Articular chondrocyte of knee joint (primary cell): ENCODE data around the gene NMT2. TPM values are rescaled to one million over a fixed set of nuclear protein-coding genes. Genes with fewer than 3 reads are reported as not detected.

Experiments used
- small RNA-seq: library from RNA; depleted of rRNA; stranded (forward); fragments of <200 nt; gene quantifications from one replicate; pipeline ENCODE3, GENCODE V24; 2012
- total RNA-seq: library from RNA; depleted of rRNA; stranded (reverse); fragments of >200 nt; gene quantifications from 2 replicates; pipeline ENCODE4 v1.2.3, GENCODE V29; 2012

NMT2 gene
- 35.7 and 36.4 TPM in 2 replicates for total RNA-seq

GRCh38 chr10:15168291-15168785 lies at the start of gene NMT2:
NMT2 (minus strand) TSS chr10:15168693; CDS start chr10:15168612, 81 bp downstream.

GRCh38 chr10:15097011-15097812 lies 71.3 kb downstream of the NMT2 start, which contains the start of gene RPP38:
RPP38 (plus strand) TSS chr10:15097355; CDS start chr10:15103315, 5,960 bp downstream.

GRCh38 chr10:15088428-15089261 lies 79.8 kb downstream of the NMT2 start, which contains the start of gene ACBD7:
ACBD7 (minus strand) TSS chr10:15088776; CDS start chr10:15088728, 48 bp downstream.

Small RNAs within 50 kb of the gene (small RNA-seq; reads per million reads assigned to genes)
- gene AL590365.1: not detected

Other genes starting within 250 kb of the NMT2 start
- gene DCLRE1C, start 214.6 kb downstream of the NMT2 start, total RNA-seq: 18.7 and 21.4 TPM in 2 replicates
- 0.91 TPM in 1 of 2 replicates, not detected in the other for gene MEIG1, start 209.3 kb downstream of the NMT2 start, total RNA-seq
- not detected in 2 replicates for gene OLAH, start 124.8 kb downstream of the NMT2 start, total RNA-seq
- gene ACBD7, start 79.9 kb downstream of the NMT2 start, total RNA-seq: 1.0 and 2.4 TPM in 2 replicates
- 14.2 and 14.3 TPM in 2 replicates for gene RPP38, start 71.3 kb downstream of the NMT2 start, total RNA-seq
- 11.1 and 13.1 TPM in 2 replicates for gene FAM171A1, start 202.6 kb upstream of the NMT2 start, total RNA-seq